Muscle of leg (tissue), 11 donors: Measurements from ENCODE around the gene SNX8. TPM values are rescaled to one million over a fixed set of nuclear protein-coding genes. Genes with fewer than 3 reads are reported as not detected.
"Not testable (repeated sequence)": the region's sequence is repeated elsewhere in the genome, so short reads cannot be mapped to it uniquely, and the experiment has no call there.

Experiments
- DNase-seq: peaks from one replicate; pipeline ENCODE4 v3.0.0; 2013
- H3K27ac ChIP-seq: one replicate; pipeline ENCODE4 v1.5.1; 2013; ENCODE audit warnings: mild to moderate bottlenecking, low read length, control low read depth
- H3K27me3 ChIP-seq: one replicate; pipeline ENCODE4 v1.6.1; 2013; ENCODE audit warnings: low read length; ENCODE audit not compliant: control insufficient read depth, insufficient read depth
- H3K36me3 ChIP-seq: one replicate; pipeline ENCODE4 v1.6.1; 2013; ENCODE audit warnings: low read length; ENCODE audit not compliant: control insufficient read depth, insufficient read depth
- H3K4me1 ChIP-seq: one replicate; pipeline ENCODE4 v1.6.1; 2013; ENCODE audit warnings: low read length; ENCODE audit not compliant: control insufficient read depth, insufficient read depth
- H3K4me3 ChIP-seq: one replicate; pipeline ENCODE4 v1.5.1; 2013; ENCODE audit warnings: low read length, control low read depth
- H3K9me3 ChIP-seq: replicated peaks from 2 replicates; pipeline ENCODE4 v1.6.1; 2013; ENCODE audit warnings: low read depth, low read length; ENCODE audit not compliant: control insufficient read depth
- WGBS: methylation state at CpG from one replicate; pipeline ENCODE4 v1.1.5; 2013; ENCODE audit warnings: missing lambda C conversion rate; ENCODE audit not compliant: insufficient coverage; 5-methylcytosine and 5-hydroxymethylcytosine counted together
- polyA plus RNA-seq, 8 donors: library from polyadenylated mRNA; unstranded; fragments of 120-200 nt; gene quantifications; one replicate each; pipeline versions ENCODE4 v1.2.1 to v1.2.3, GENCODE V29; 2013; ENCODE audit warnings: inconsistent platforms in 1 of 8, low replicate concordance in 1 of 8; ENCODE audit not compliant: insufficient read length in 8 of 8, insufficient read depth in 1 of 8
- total RNA-seq: library from RNA; stranded (reverse); fragments of 120-200 nt; gene quantifications from one replicate; pipeline ENCODE4 v1.2.4, GENCODE V29; 2013

SNX8 gene
- total and polyA plus RNA-seq, 9 donors: 12.1 to 29.3 (median 23.9) TPM

GRCh38 chr7:2269991-2270460 lies 44.2 kb downstream of the SNX8 start:
- Histone ChIP-seq H3K4me1 (peaks cover 11% of the 10 kb centered on the region), H3K27ac (peak overlapping the region; percentile 62), H3K9me3 (no peaks in the 10 kb centered on the region), H3K4me3 (no peak overlapping the region), H3K27me3 (no peaks in the 10 kb centered on the region), H3K36me3 (peaks cover 35% of the 10 kb centered on the region)
- WGBS: 59% methylated on average over 7 of the region's 10 CpGs
- DNase-seq: no peak

GRCh38 chr7:2269089-2269990 lies 44.9 kb downstream of the SNX8 start:
- Histone ChIP-seq H3K4me1 (peaks cover 11% of the 10 kb centered on the region), H3K27ac (peak overlapping the region; percentile 62), H3K36me3 (peaks cover 31% of the 10 kb centered on the region)
- 20% methylated on average over 5 of the region's 18 CpGs for WGBS
- not testable (repeated sequence) for H3K9me3 ChIP-seq, H3K27me3 ChIP-seq, DNase-seq, H3K4me3 ChIP-seq

DNA sequence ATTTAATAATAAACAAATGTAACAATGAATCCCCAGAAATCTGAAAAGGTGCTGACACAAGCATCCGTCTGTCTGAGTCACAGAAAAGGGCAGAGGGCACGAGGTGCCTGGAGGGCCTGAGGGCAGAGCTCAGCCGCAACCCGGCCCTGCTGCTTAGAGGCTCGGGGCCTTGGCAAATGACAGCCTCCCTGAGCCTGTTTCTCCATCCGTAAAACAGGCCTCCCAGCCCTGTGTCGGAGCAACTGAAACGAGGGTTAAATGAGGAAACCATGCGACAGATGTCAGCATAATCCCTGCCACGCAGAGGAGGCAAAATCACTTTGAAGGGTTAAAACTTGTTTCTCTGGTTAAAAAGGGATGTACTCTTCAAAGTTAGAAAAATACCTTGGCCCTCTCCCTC lies 47.3 kb downstream of the SNX8 start:
- no peak for DNase-seq
- WGBS: 67% methylated on average over 5 of the region's 10 CpGs
- H3K9me3 ChIP-seq: no peaks in the 10 kb centered on the region
- H3K4me3 ChIP-seq: no peak overlapping the region
- H3K27me3 ChIP-seq: no peaks in the 10 kb centered on the region
- H3K36me3 ChIP-seq: peaks cover 37% of the 10 kb centered on the region
- H3K27ac ChIP-seq: no peak overlapping the region
- H3K4me1 ChIP-seq: peaks cover 17% of the 10 kb centered on the region

DNA sequence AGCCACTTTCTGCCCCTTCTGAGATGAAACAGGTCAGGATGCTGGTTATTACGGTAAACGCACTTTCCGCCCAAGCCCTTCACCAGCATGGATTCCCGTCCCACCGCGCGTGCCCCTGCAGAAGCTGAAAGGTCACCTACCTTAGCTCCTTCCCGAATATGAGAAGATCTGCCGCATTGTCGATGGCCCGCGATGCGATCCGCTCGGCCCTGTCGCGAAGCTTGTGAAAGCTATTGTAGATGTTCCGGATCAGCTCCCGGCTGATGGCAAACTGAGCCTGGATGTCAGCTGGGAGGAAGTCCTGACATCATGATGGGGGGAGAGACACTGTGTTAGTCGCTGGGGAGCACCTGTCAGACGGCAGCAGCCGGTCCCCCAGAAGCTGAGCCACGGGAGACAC lies 50.1 kb downstream of the SNX8 start:
- 96% methylated on average over 23 of the region's 23 CpGs for WGBS
- no peak overlapping the region for H3K27ac ChIP-seq
- no peaks in the 10 kb centered on the region for H3K27me3 ChIP-seq
- DNase-seq: no peak
- H3K36me3 ChIP-seq: peaks cover 29% of the 10 kb centered on the region
- no peaks in the 10 kb centered on the region for H3K9me3 ChIP-seq
- peaks cover 5% of the 10 kb centered on the region for H3K4me1 ChIP-seq
- H3K4me3 ChIP-seq: no peak overlapping the region

- Histone ChIP-seq H3K27me3 (no peaks in the 10 kb centered on the region), H3K36me3 (peaks cover 37% of the 10 kb centered on the region), H3K27ac (no peak overlapping the region), H3K9me3 (no peaks in the 10 kb centered on the region), H3K4me1 (peaks cover 5% of the 10 kb centered on the region), H3K4me3 (no peak overlapping the region)
- DNase-seq: no peak
- 89% methylated on average over 18 of the region's 18 CpGs for WGBS
Observed at GRCh38 chr7:2263176-2263575, 51.1 kb downstream of the SNX8 start.

DNA sequence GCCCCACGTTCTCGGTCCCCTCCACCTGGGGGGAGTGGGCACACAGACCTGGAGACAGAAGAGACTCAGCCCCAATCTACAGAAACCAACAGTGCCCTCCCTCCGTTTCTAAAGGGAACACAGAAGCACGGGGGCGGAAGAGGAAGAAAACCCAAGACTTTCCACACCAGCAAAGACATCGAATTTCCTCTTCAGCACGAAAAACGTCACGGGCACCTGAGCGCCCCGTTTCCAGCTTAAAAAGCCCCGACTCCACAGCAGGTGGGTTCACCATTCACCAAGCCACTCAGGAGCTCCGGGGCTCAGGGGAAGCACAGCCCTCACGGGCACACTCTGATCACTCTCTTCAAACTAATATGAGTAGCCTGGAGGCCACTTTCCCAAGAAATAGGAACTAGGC lies 52.6 kb downstream of the SNX8 start:
- Histone ChIP-seq H3K36me3 (peaks cover 46% of the 10 kb centered on the region), H3K9me3 (no peaks in the 10 kb centered on the region), H3K4me3 (no peak overlapping the region), H3K27ac (peak overlapping the region; percentile 65), H3K4me1 (peaks cover 5% of the 10 kb centered on the region), H3K27me3 (no peaks in the 10 kb centered on the region)
- peak; percentile 55 for DNase-seq
- WGBS: 88% methylated on average over 13 of the region's 14 CpGs

GRCh38 chr7:2260820-2261219 lies 53.4 kb downstream of the SNX8 start:
- Histone ChIP-seq H3K9me3 (no peaks in the 10 kb centered on the region), H3K4me1 (peaks cover 5% of the 10 kb centered on the region), H3K27ac (no peak overlapping the region), H3K36me3 (peaks cover 51% of the 10 kb centered on the region), H3K4me3 (no peak overlapping the region), H3K27me3 (no peaks in the 10 kb centered on the region)
- 83% methylated on average over 2 of the region's 5 CpGs for WGBS
- DNase-seq: no peak

DNA sequence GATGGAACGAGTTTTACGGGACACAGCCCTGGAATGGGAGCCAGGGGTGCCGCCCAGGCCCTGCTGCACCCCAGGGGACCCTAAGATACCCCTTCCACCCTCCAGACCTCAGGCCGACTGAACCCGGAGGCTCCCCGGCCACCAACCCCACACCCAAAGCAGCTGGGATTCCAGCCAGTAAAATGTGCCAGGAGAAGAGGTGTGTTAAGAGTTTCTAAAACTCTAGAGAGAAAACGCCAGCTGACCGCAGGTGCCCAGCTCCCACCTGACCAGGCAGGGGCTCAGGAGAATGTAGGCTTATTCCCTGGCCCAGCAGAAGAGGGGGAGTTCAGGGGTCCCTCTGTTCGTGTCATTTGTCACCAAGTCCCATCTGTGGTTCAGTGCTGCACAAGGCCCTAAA lies 54.8 kb downstream of the SNX8 start:
- Histone ChIP-seq H3K4me3 (no peak overlapping the region), H3K27ac (no peak overlapping the region), H3K36me3 (peaks cover 58% of the 10 kb centered on the region), H3K4me1 (peaks cover 5% of the 10 kb centered on the region), H3K27me3 (no peaks in the 10 kb centered on the region), H3K9me3 (no peaks in the 10 kb centered on the region)
- 82% methylated on average over 5 of the region's 9 CpGs for WGBS
- no peak for DNase-seq

DNA sequence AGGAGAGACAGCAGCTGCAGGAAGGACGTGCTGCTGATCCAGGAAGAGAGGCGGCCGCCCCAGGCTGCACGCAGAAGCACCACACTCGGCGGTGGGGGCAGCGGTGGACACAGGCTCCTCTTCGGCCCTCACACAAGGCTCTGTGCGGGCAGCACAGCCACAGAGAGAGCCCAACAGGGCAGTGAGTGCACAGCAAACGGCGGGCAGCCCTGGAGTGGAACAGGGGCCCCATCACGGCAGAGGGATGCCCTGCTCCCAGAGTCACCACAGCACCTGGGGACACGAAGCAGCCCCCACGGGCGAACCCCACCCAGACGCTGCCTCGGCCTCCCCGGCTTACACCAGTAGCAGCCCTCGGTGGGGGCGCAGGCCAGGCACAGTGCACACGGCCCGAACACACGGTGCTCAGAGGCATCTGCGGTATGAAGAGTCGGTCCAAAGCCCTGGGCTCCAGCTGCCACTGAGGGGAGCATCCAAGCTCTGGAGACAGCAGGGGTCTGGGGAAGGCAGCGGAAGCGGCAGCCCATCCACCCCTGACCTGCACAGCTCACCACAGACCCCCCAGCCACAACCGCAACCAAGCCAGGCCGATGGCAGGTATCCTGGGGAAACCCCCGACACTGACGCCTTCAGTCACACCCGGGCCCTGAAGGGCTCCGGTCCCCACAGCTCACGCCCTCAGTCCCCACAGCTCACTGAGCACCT lies 55.4 kb downstream of the SNX8 start:
- Histone ChIP-seq H3K36me3 (peaks cover 53% of the 10 kb centered on the region), H3K4me1 (peaks cover 5% of the 10 kb centered on the region)
- WGBS: 92% methylated on average over 34 of the region's 34 CpGs

DNA sequence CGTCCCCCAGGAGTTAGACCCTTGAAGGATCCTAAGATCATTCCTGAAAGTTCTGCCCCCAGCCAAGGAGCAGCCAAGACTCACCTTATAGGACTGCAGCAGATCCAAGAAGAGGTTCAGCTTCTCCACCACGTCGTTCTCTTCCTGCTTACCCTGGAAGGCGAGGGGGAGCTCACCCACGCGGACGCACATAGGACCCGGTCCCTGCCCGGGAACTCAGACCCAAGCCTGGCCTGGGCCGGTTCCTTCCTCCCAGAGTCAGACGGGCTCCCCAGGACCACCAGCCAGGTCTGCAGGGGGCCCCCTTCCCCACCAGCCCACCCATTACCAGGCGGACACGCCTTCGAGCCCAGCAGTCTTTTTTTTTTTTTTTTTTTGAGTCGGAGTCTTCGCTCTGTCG lies 56.6 kb downstream of the SNX8 start:
- 93% methylated on average over 16 of the region's 17 CpGs for WGBS
- H3K27ac ChIP-seq: no peak overlapping the region
- DNase-seq: no peak
- H3K9me3 ChIP-seq: no peaks in the 10 kb centered on the region
- no peaks in the 10 kb centered on the region for H3K4me1 ChIP-seq
- H3K4me3 ChIP-seq: no peak overlapping the region
- H3K27me3 ChIP-seq: no peaks in the 10 kb centered on the region
- peaks cover 52% of the 10 kb centered on the region for H3K36me3 ChIP-seq

More for the DNA sequence above, 55.4 kb downstream of the SNX8 start:
- no peak for DNase-seq
- H3K27ac ChIP-seq: no peak overlapping the region
- H3K9me3 ChIP-seq: no peaks in the 10 kb centered on the region
- no peaks in the 10 kb centered on the region for H3K27me3 ChIP-seq
- no peak overlapping the region for H3K4me3 ChIP-seq
